BLaER1 treated with 17β-estradiol and CSF1 and Interleukin-3, amounts not matched to agents 10 nM and 100 nM (cell line): Measurements from ENCODE around the gene ACAN.

Source experiments
- H3K27ac ChIP-seq, 11 experiments: shearing (Covaris generic); formaldehyde crosslinking; 2 replicates each; pipeline ENCODE4 v1.8.1; 2022
- H3K27me3 ChIP-seq, 11 experiments: shearing (Covaris generic); formaldehyde crosslinking; 2 replicates each; pipeline ENCODE4 v1.8.1; 2022
- H3K36me3 ChIP-seq, 11 experiments: shearing (Covaris generic); formaldehyde crosslinking; 2 replicates each; pipeline ENCODE4 v1.8.1; 2022
- H3K4me1 ChIP-seq, 10 experiments: shearing (Covaris generic); formaldehyde crosslinking; 2 replicates each; pipeline ENCODE4 v1.8.1; 2022
- H3K4me2 ChIP-seq, 11 experiments: shearing (Covaris generic); formaldehyde crosslinking; 2 replicates each; pipeline ENCODE4 v1.8.1; 2022
- H3K4me3 ChIP-seq, 10 experiments: shearing (Covaris generic); formaldehyde crosslinking; 2 replicates each; pipeline ENCODE4 v1.8.1; 2022
- H3K9ac ChIP-seq, 11 experiments: shearing (Covaris generic); formaldehyde crosslinking; 2 replicates each; pipeline ENCODE4 v1.8.1; 2022
- H3K9me3 ChIP-seq, 11 experiments: shearing (Covaris generic); formaldehyde crosslinking; replicated peaks in 1 of 11; 2 replicates each; pipeline ENCODE4 v1.8.1; 2022
- H4K20me1 ChIP-seq, 11 experiments: shearing (Covaris generic); formaldehyde crosslinking; 2 replicates each; pipeline ENCODE4 v1.8.1; 2022
- Cebpa-rat ChIP-seq, 11 experiments: shearing (Covaris generic); IDR thresholded peaks; 2 replicates each; pipeline ENCODE4 v1.8.1; 2022

The ACAN gene

GRCh38 chr15:88832820-88833730 is 29.8 kb downstream of the ACAN start:
- Histone ChIP-seq H3K27ac (no peak overlapping the region), H3K9me3 (no peaks in the 10 kb centered on the region)

GRCh38 chr15:88833731-88834100 is 30.5 kb downstream of the ACAN start:
- H3K4me2 ChIP-seq = no peak overlapping the region
- H3K9me3 ChIP-seq = no peaks in the 10 kb centered on the region
- H3K36me3 ChIP-seq = no peaks in the 10 kb centered on the region
- no peaks in the 10 kb centered on the region for H4K20me1 ChIP-seq
- no peak overlapping the region for H3K27ac ChIP-seq
- H3K4me1 ChIP-seq = peaks cover 0 to 8% (median 0%) of the 10 kb centered on the region in 10 experiments; a peak in 1 of 20 replicates
- no peak overlapping the region for H3K4me3 ChIP-seq
- H3K27me3 ChIP-seq = no peaks in the 10 kb centered on the region
- TF ChIP-seq Cebpa-rat (IDR thresholded peaks at IDR 0.05) = no peak
- H3K9ac ChIP-seq = no peak overlapping the region

More at GRCh38 chr15:88832820-88833730, 29.8 kb downstream of the ACAN start:
- Histone ChIP-seq H3K4me1 (peaks cover 0 to 8% (median 0%) of the 10 kb centered on the region in 10 experiments; a peak in 1 of 20 replicates), H3K4me3 (no peak overlapping the region), H3K4me2 (no peak overlapping the region), H4K20me1 (no peaks in the 10 kb centered on the region), H3K9ac (no peak overlapping the region), H3K36me3 (no peaks in the 10 kb centered on the region), H3K27me3 (no peaks in the 10 kb centered on the region)
- no peak for TF ChIP-seq Cebpa-rat (IDR thresholded peaks at IDR 0.05)

GRCh38 chr15:88834211-88834812 is 31.1 kb downstream of the ACAN start:
- Histone ChIP-seq H3K27me3 (no peaks in the 10 kb centered on the region), H4K20me1 (no peaks in the 10 kb centered on the region), H3K9ac (no peak overlapping the region), H3K4me3 (no peak overlapping the region), H3K4me2 (no peak overlapping the region), H3K27ac (no peak overlapping the region), H3K36me3 (no peaks in the 10 kb centered on the region), H3K9me3 (no peaks in the 10 kb centered on the region), H3K4me1 (peaks cover 0 to 8% (median 0%) of the 10 kb centered on the region in 10 experiments; a peak in 1 of 20 replicates)
- TF ChIP-seq Cebpa-rat (IDR thresholded peaks at IDR 0.05) = no peak

GRCh38 chr15:88835119-88835518 is 31.9 kb downstream of the ACAN start:
- Histone ChIP-seq H3K4me3 (no peak overlapping the region), H4K20me1 (no peaks in the 10 kb centered on the region), H3K27ac (no peak overlapping the region), H3K36me3 (no peaks in the 10 kb centered on the region), H3K4me1 (peaks cover 0 to 8% (median 0%) of the 10 kb centered on the region in 10 experiments; a peak in 1 of 20 replicates), H3K9ac (no peak overlapping the region), H3K4me2 (no peak overlapping the region), H3K27me3 (no peaks in the 10 kb centered on the region), H3K9me3 (no peaks in the 10 kb centered on the region)
- no peak for TF ChIP-seq Cebpa-rat (IDR thresholded peaks at IDR 0.05)

GRCh38 chr15:88835646-88836045 is 32.4 kb downstream of the ACAN start:
- no peak overlapping the region for H3K4me2 ChIP-seq
- H3K4me1 ChIP-seq = peaks cover 0 to 8% (median 0%) of the 10 kb centered on the region in 10 experiments; a peak in 1 of 20 replicates
- TF ChIP-seq Cebpa-rat (IDR thresholded peaks at IDR 0.05) = no peak
- no peaks in the 10 kb centered on the region for H4K20me1 ChIP-seq
- no peaks in the 10 kb centered on the region for H3K9me3 ChIP-seq
- no peak overlapping the region for H3K9ac ChIP-seq
- H3K36me3 ChIP-seq = no peaks in the 10 kb centered on the region
- no peak overlapping the region for H3K4me3 ChIP-seq
- no peaks in the 10 kb centered on the region for H3K27me3 ChIP-seq
- H3K27ac ChIP-seq = no peak overlapping the region

GRCh38 chr15:88838667-88839066 is 35.4 kb downstream of the ACAN start:
- H3K27ac ChIP-seq = no peak overlapping the region
- no peaks in the 10 kb centered on the region for H3K4me1 ChIP-seq
- H3K27me3 ChIP-seq = no peaks in the 10 kb centered on the region
- no peaks in the 10 kb centered on the region for H3K9me3 ChIP-seq
- no peak overlapping the region for H3K9ac ChIP-seq
- no peaks in the 10 kb centered on the region for H3K36me3 ChIP-seq
- H3K4me2 ChIP-seq = no peak overlapping the region
- no peak overlapping the region for H3K4me3 ChIP-seq
- no peaks in the 10 kb centered on the region for H4K20me1 ChIP-seq
- TF ChIP-seq Cebpa-rat (IDR thresholded peaks at IDR 0.05) = no peak

- no peak overlapping the region for H3K9ac ChIP-seq
- H3K4me1 ChIP-seq = no peaks in the 10 kb centered on the region
- no peaks in the 10 kb centered on the region for H3K27me3 ChIP-seq
- no peak overlapping the region for H3K4me2 ChIP-seq
- no peak overlapping the region for H3K27ac ChIP-seq
- no peaks in the 10 kb centered on the region for H3K36me3 ChIP-seq
- no peaks in the 10 kb centered on the region for H4K20me1 ChIP-seq
- no peak overlapping the region for H3K4me3 ChIP-seq
- no peak for TF ChIP-seq Cebpa-rat (IDR thresholded peaks at IDR 0.05)
- H3K9me3 ChIP-seq = no peaks in the 10 kb centered on the region
Observed at GRCh38 chr15:88839146-88839545, 35.9 kb downstream of the ACAN start.

- H3K36me3 ChIP-seq = no peaks in the 10 kb centered on the region
- H3K27ac ChIP-seq = no peak overlapping the region
- H3K4me2 ChIP-seq = no peak overlapping the region
- no peaks in the 10 kb centered on the region for H3K4me1 ChIP-seq
- H4K20me1 ChIP-seq = no peaks in the 10 kb centered on the region
- H3K4me3 ChIP-seq = no peak overlapping the region
- no peaks in the 10 kb centered on the region for H3K9me3 ChIP-seq
- no peaks in the 10 kb centered on the region for H3K27me3 ChIP-seq
- no peak for TF ChIP-seq Cebpa-rat (IDR thresholded peaks at IDR 0.05)
- no peak overlapping the region for H3K9ac ChIP-seq
Observed at GRCh38 chr15:88839961-88840360, 36.7 kb downstream of the ACAN start.

DNA sequence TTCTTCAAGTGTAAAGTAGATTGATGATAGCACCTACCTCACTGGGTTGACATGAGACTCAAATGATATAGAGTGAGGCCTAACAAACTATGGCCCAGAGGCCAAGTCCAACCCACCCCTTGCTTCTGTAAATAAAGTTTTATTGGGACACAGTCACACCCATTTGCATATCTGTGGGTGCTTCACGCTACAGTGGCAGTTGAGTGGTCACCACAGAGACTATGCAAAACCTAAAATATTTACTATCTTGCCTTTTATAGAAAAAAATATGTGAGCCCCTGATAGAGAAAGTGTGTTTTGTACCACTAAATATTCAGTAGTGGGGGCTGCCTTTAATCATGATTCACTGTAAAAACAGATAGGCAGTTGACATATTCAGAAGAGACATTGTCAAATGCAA is 38.0 kb downstream of the ACAN start:
- no peaks in the 10 kb centered on the region for H3K9me3 ChIP-seq
- no peaks in the 10 kb centered on the region for H3K36me3 ChIP-seq
- H3K9ac ChIP-seq = no peak overlapping the region
- no peaks in the 10 kb centered on the region for H4K20me1 ChIP-seq
- no peak overlapping the region for H3K4me3 ChIP-seq
- no peak for TF ChIP-seq Cebpa-rat (IDR thresholded peaks at IDR 0.05)
- no peaks in the 10 kb centered on the region for H3K27me3 ChIP-seq
- no peak overlapping the region for H3K4me2 ChIP-seq
- no peak overlapping the region for H3K27ac ChIP-seq
- H3K4me1 ChIP-seq = no peaks in the 10 kb centered on the region

DNA sequence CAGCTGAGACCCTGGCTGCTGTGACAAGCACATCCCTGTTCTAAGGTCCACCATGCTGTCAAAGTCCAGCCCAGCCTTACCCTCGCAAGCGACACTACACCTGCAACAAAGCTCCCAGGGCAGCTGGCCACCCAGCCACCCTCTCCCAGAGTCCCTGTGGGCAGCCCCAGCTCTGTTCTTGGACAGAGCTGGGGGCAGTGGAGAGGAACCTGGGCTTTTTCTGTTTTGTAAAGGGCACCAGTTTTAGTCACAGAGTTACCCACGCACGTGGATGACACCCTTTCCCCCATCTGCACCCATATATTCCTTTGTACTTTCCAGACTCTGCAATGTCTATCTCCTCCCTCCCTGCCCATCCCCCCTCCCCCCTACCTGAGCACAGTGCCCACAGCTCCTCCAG is 38.9 kb downstream of the ACAN start:
- no peaks in the 10 kb centered on the region for H3K4me1 ChIP-seq
- no peak for TF ChIP-seq Cebpa-rat (IDR thresholded peaks at IDR 0.05)
- no peaks in the 10 kb centered on the region for H3K9me3 ChIP-seq
- no peaks in the 10 kb centered on the region for H4K20me1 ChIP-seq
- H3K9ac ChIP-seq = no peak overlapping the region
- no peaks in the 10 kb centered on the region for H3K27me3 ChIP-seq
- no peak overlapping the region for H3K27ac ChIP-seq
- no peaks in the 10 kb centered on the region for H3K36me3 ChIP-seq
- no peak overlapping the region for H3K4me3 ChIP-seq
- H3K4me2 ChIP-seq = no peak overlapping the region
